HepG2 (cell line): ENCODE measurements around the gene BCAS3. TPM values are rescaled to one million over a fixed set of nuclear protein-coding genes. Genes with fewer than 3 reads are reported as not detected.

Source experiments
- CREM ChIP-seq, 2 experiments: sonication (generic) in 1 of 2; formaldehyde crosslinking in 1 of 2; IDR thresholded peaks; 2 replicates each; pipeline versions ENCODE4 v1.4.0 to v1.6.1; 2016 to 2020; ENCODE audit warnings: antibody characterized with exemption in 1 of 2, mild to moderate bottlenecking in 1 of 2, missing genetic modification reagents in 1 of 2
- ELF1 ChIP-seq: sonication (generic); formaldehyde crosslinking; IDR thresholded peaks from 2 replicates; pipeline ENCODE4 v1.4.0; 2020; ENCODE audit warnings: missing genetic modification reagents
- HES4 ChIP-seq: sonication (generic); formaldehyde crosslinking; IDR thresholded peaks from 2 replicates; pipeline ENCODE4 v1.9.0; 2021; ENCODE audit warnings: mild to moderate bottlenecking, missing genetic modification reagents, borderline replicate concordance
- KMT2B ChIP-seq: IDR thresholded peaks from 2 replicates; pipeline ENCODE4 v1.6.1; 2016; ENCODE audit warnings: missing genetic modification reagents, missing compliant biosample characterization
- MXD4 ChIP-seq: IDR thresholded peaks from 2 replicates; pipeline ENCODE4 v1.6.1; 2016; ENCODE audit warnings: mild to moderate bottlenecking, missing biosample characterization, missing genetic modification reagents
- PCBP1 ChIP-seq: fragments of 200-400 bp; formaldehyde crosslinking; IDR thresholded peaks from 2 replicates; pipeline ENCODE4 v1.6.1; 2017; ENCODE audit warnings: mild to moderate bottlenecking, low read depth, low read length, borderline replicate concordance
- RCOR2 ChIP-seq: IDR thresholded peaks from 2 replicates; pipeline ENCODE4 v1.6.1; 2016; ENCODE audit warnings: missing biosample characterization, missing genetic modification reagents
- ZNF44 ChIP-seq: sonication (generic); formaldehyde crosslinking; IDR thresholded peaks from 2 replicates; pipeline ENCODE4 v1.5.1; 2020; ENCODE audit warnings: mild to moderate bottlenecking, missing genetic modification reagents
- ZNF883 ChIP-seq: sonication (generic); formaldehyde crosslinking; IDR thresholded peaks from 2 replicates; pipeline ENCODE4 v1.5.1; 2020; ENCODE audit warnings: mild to moderate bottlenecking, missing genetic modification reagents; ENCODE audit errors: not compliant biosample characterization
- polyA plus RNA-seq, 8 experiments: library from polyadenylated mRNA; depleted of rRNA in 3 of 8; stranded (reverse) in 7 of 8; unstranded in 1 of 8; fragments of >200 nt; fragmentation: Illumina TruSeq in 4 of 8; extraction: Trizol in 4 of 8; gene quantifications; 2 replicates each; pipeline versions ENCODE4 v1.2.1 to v1.2.3, GENCODE V29; 2011 to 2016; ENCODE audit warnings: low read depth in 4 of 8, missing spikeins in 1 of 8, mixed read lengths in 1 of 8; ENCODE audit not compliant: insufficient read depth in 1 of 8
- total RNA-seq, 5 experiments: library from RNA; depleted of rRNA; stranded (reverse); fragments of >200 nt; fragmentation: Illumina TruSeq; extraction: Trizol; gene quantifications; 2 replicates each; pipeline ENCODE4 v1.2.3, GENCODE V29; 2016; ENCODE audit warnings: low read depth in 1 of 5
- TF ChIP-seq, protein P1 (sequence below): sonication (generic); IDR thresholded peaks from 2 replicates; pipeline ENCODE4 v1.6.1; 2016; ENCODE audit warnings: low read depth, borderline replicate concordance
- TF ChIP-seq, protein P2 (sequence below): sonication (generic); formaldehyde crosslinking; conservative IDR thresholded peaks from 2 replicates; pipeline ENCODE4 v1.8.1; 2023; ENCODE audit warnings: missing genetic modification reagents
- TF ChIP-seq, protein P3 (sequence below): sonication (generic); formaldehyde crosslinking; IDR thresholded peaks from 2 replicates; pipeline ENCODE4 v1.5.0; 2020; ENCODE audit warnings: mild to moderate bottlenecking, missing genetic modification reagents, borderline replicate concordance
- TF ChIP-seq, protein P4 (sequence below): IDR thresholded peaks from 2 replicates; pipeline ENCODE4 v1.6.1; 2016; ENCODE audit warnings: low read depth, missing genetic modification reagents, missing compliant biosample characterization
- TF ChIP-seq, protein P5 (sequence below): sonication (generic); formaldehyde crosslinking; IDR thresholded peaks from 2 replicates; pipeline ENCODE4 v1.4.0; 2020; ENCODE audit warnings: mild to moderate bottlenecking, missing genetic modification reagents

BCAS3 gene
- total and polyA plus RNA-seq, 2 of the 13 experiments (the other 11 are each of a cell fraction or from before 2014, with no cell fraction given): 10.7 to 11.2 TPM

DNA sequence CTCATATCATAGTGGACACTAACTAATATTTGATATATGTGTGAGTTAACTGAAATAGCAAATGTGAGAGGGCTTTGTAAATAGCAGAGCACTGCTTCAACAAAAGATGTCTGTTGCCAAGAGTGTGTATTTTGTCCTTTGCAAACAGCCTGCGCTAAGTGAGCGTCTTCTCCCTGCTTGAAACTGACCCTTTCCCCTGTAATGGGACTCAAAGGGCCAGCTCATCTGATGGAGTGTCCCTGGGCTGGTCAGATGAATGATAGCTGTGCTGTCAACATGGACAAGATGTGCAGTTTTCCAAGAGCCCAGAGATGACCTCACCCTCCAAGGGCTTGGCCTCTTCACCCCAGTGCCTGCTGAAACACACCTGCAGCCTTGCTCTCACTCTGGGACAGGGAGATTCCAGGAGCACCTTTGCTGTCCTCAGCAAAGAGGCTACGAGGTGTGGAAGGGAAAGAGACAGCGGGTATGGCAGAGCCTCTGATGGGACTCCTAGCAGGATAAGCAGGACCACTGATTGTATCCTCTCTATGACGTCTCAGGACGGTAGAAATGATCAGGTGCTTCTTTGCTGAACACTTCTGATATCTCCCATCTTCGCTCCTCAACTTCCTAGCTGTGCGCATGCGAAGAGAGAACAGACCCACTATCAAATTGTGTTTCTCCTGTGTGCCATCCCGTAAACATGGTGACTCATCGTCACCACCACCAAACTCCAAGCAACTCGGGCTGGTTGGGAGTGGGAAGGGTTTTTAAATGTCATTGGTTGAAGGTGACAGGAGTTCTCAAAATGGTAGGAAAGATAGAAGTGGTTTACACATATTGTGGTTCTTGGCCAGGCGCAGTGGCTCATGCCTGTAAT, 686.2 kb downstream of the BCAS3 start (continued):
- TF ChIP-seq ZNF44 (CRISPR knock-in tag) (no peak), HES4 (no peak), KMT2B (CRISPR knock-in tag) (no peak), CREM (IDR thresholded peaks at IDR 0.05) (peak; percentile 87), CREM (CRISPR knock-in tag; IDR thresholded peaks at IDR 0.05) (no peak), ZNF883 (no peak), PCBP1 (no peak), MXD4 (CRISPR knock-in tag) (0 out of 2 replicates have a peak, but pooled peaks have one; percentile 19), RCOR2 (peak; percentile 94), ELF1 (no peak)
- TF ChIP-seq, protein P1, sequence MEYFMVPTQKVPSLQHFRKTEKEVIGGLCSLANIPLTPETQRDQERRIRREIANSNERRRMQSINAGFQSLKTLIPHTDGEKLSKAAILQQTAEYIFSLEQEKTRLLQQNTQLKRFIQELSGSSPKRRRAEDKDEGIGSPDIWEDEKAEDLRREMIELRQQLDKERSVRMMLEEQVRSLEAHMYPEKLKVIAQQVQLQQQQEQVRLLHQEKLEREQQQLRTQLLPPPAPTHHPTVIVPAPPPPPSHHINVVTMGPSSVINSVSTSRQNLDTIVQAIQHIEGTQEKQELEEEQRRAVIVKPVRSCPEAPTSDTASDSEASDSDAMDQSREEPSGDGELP: peak; percentile 79; the same call in 1 of the 2 replicates
- TF ChIP-seq, protein P2, sequence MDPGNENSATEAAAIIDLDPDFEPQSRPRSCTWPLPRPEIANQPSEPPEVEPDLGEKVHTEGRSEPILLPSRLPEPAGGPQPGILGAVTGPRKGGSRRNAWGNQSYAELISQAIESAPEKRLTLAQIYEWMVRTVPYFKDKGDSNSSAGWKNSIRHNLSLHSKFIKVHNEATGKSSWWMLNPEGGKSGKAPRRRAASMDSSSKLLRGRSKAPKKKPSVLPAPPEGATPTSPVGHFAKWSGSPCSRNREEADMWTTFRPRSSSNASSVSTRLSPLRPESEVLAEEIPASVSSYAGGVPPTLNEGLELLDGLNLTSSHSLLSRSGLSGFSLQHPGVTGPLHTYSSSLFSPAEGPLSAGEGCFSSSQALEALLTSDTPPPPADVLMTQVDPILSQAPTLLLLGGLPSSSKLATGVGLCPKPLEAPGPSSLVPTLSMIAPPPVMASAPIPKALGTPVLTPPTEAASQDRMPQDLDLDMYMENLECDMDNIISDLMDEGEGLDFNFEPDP: no peak
- TF ChIP-seq, protein P3, sequence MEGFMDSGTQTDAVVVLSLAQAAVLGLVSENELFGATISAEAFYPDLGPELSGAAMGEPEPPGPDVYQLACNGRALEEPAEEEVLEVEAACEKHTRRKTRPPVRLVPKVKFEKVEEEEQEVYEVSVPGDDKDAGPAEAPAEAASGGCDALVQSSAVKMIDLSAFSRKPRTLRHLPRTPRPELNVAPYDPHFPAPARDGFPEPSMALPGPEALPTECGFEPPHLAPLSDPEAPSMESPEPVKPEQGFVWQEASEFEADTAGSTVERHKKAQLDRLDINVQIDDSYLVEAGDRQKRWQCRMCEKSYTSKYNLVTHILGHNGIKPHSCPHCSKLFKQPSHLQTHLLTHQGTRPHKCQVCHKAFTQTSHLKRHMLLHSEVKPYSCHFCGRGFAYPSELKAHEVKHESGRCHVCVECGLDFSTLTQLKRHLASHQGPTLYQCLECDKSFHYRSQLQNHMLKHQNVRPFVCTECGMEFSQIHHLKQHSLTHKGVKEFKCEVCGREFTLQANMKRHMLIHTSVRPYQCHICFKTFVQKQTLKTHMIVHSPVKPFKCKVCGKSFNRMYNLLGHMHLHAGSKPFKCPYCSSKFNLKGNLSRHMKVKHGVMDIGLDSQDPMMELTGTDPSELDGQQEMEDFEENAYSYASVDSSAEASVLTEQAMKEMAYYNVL (CRISPR knock-in tag): peak; percentile 87; the same call in 1 of the 2 replicates
- TF ChIP-seq, protein P4, sequence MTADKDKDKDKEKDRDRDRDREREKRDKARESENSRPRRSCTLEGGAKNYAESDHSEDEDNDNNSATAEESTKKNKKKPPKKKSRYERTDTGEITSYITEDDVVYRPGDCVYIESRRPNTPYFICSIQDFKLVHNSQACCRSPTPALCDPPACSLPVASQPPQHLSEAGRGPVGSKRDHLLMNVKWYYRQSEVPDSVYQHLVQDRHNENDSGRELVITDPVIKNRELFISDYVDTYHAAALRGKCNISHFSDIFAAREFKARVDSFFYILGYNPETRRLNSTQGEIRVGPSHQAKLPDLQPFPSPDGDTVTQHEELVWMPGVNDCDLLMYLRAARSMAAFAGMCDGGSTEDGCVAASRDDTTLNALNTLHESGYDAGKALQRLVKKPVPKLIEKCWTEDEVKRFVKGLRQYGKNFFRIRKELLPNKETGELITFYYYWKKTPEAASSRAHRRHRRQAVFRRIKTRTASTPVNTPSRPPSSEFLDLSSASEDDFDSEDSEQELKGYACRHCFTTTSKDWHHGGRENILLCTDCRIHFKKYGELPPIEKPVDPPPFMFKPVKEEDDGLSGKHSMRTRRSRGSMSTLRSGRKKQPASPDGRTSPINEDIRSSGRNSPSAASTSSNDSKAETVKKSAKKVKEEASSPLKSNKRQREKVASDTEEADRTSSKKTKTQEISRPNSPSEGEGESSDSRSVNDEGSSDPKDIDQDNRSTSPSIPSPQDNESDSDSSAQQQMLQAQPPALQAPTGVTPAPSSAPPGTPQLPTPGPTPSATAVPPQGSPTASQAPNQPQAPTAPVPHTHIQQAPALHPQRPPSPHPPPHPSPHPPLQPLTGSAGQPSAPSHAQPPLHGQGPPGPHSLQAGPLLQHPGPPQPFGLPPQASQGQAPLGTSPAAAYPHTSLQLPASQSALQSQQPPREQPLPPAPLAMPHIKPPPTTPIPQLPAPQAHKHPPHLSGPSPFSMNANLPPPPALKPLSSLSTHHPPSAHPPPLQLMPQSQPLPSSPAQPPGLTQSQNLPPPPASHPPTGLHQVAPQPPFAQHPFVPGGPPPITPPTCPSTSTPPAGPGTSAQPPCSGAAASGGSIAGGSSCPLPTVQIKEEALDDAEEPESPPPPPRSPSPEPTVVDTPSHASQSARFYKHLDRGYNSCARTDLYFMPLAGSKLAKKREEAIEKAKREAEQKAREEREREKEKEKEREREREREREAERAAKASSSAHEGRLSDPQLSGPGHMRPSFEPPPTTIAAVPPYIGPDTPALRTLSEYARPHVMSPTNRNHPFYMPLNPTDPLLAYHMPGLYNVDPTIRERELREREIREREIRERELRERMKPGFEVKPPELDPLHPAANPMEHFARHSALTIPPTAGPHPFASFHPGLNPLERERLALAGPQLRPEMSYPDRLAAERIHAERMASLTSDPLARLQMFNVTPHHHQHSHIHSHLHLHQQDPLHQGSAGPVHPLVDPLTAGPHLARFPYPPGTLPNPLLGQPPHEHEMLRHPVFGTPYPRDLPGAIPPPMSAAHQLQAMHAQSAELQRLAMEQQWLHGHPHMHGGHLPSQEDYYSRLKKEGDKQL: no peak
- TF ChIP-seq, protein P5, sequence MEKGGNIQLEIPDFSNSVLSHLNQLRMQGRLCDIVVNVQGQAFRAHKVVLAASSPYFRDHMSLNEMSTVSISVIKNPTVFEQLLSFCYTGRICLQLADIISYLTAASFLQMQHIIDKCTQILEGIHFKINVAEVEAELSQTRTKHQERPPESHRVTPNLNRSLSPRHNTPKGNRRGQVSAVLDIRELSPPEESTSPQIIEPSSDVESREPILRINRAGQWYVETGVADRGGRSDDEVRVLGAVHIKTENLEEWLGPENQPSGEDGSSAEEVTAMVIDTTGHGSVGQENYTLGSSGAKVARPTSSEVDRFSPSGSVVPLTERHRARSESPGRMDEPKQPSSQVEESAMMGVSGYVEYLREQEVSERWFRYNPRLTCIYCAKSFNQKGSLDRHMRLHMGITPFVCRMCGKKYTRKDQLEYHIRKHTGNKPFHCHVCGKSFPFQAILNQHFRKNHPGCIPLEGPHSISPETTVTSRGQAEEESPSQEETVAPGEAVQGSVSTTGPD: no peak
